SU-DHL-6 (cell line): ENCODE results near the gene CAMKK1.

Source experiments
- EZH2phosphoT487 ChIP-seq: fragments of 200-600 bp; sonication (generic), shearing (Covaris generic); conservative IDR thresholded peaks from 2 replicates; pipeline ENCODE4 v1.6.1; 2018; ENCODE audit warnings: mild to moderate bottlenecking, antibody characterized with exemption, low read length, moderate library complexity, mixed read lengths
- TF ChIP-seq, protein P1 (sequence below): fragments of 200-600 bp; sonication (generic); IDR thresholded peaks from one replicate; pipeline ENCODE4 v1.5.1; 2017; ENCODE audit warnings: antibody characterized with exemption, mild to moderate bottlenecking, low read length, moderate library complexity; ENCODE audit not compliant: insufficient read depth, poor library complexity, severe bottlenecking

- TF ChIP-seq, protein P1, sequence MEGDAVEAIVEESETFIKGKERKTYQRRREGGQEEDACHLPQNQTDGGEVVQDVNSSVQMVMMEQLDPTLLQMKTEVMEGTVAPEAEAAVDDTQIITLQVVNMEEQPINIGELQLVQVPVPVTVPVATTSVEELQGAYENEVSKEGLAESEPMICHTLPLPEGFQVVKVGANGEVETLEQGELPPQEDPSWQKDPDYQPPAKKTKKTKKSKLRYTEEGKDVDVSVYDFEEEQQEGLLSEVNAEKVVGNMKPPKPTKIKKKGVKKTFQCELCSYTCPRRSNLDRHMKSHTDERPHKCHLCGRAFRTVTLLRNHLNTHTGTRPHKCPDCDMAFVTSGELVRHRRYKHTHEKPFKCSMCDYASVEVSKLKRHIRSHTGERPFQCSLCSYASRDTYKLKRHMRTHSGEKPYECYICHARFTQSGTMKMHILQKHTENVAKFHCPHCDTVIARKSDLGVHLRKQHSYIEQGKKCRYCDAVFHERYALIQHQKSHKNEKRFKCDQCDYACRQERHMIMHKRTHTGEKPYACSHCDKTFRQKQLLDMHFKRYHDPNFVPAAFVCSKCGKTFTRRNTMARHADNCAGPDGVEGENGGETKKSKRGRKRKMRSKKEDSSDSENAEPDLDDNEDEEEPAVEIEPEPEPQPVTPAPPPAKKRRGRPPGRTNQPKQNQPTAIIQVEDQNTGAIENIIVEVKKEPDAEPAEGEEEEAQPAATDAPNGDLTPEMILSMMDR, result no peak
- TF ChIP-seq EZH2phosphoT487, result no peak
Measured at GRCh38 chr17:3914312-3914670, 21.4 kb upstream of the CAMKK1 start.
